Activated CD8-positive, alpha-beta T cell treated with anti-CD3 and anti-CD28 coated beads for 36 hours (primary cell): ENCODE data around the gene SLC38A2. TPM values are rescaled to one million over a fixed set of nuclear protein-coding genes. Genes with fewer than 3 reads are reported as not detected.

Experiments used
- ATAC-seq: fragments of 200-7000 bp; cut with Tn5 transposase; one replicate; pipeline ENCODE4 v1.10.0; 2021; ENCODE audit warnings: mild to moderate bottlenecking, moderate library complexity
- CTCF ChIA-PET: fragments of 350-600 bp; sonication (Branson Sonifier 250); formaldehyde crosslinking; loops from one replicate; lab custom pipeline; 2021; ENCODE audit warnings: antibody characterized with exemption; lab: Charles Lee
- POLR2A ChIA-PET: fragments of 350-600 bp; sonication (Branson Sonifier 250); formaldehyde crosslinking; loops from one replicate; lab custom pipeline; 2021; ENCODE audit warnings: antibody characterized with exemption; lab: Charles Lee
- DNase-seq: peaks from one replicate; pipeline ENCODE4 v3.0.0-alpha.2; 2020
- H3K27ac Mint-ChIP-seq: one replicate; pipeline ENCODE4 v1.8.0; 2021; ENCODE audit warnings: mild to moderate bottlenecking, mixed read lengths
- H3K27me3 Mint-ChIP-seq: one replicate; pipeline ENCODE4 v1.8.0; 2021; ENCODE audit warnings: mixed read lengths
- H3K36me3 Mint-ChIP-seq: one replicate; pipeline ENCODE4 v1.8.0; 2021; ENCODE audit warnings: low read depth, mixed read lengths
- H3K4me1 Mint-ChIP-seq: one replicate; pipeline ENCODE4 v1.8.0; 2021; ENCODE audit warnings: low read depth, mixed read lengths
- H3K4me3 Mint-ChIP-seq: one replicate; pipeline ENCODE4 v1.8.0; 2021; ENCODE audit warnings: mild to moderate bottlenecking, moderate library complexity, mixed read lengths
- H3K9me3 Mint-ChIP-seq: one replicate; pipeline ENCODE4 v1.8.0; 2021; ENCODE audit warnings: mixed read lengths
- intact Hi-C: fragments of 100-400 bp; cut with micrococcal nuclease; formaldehyde crosslinking; loops from one replicate; pipeline ENCODE4 v1.10.0; 2022
- total RNA-seq, 2 experiments: library from RNA; stranded (reverse); gene quantifications; one replicate each; pipeline ENCODE4 v1.2.3, GENCODE V29; 2021
- TF ChIP-seq, protein P1 (sequence below): fragments of 200-600 bp; IDR thresholded peaks from one replicate; pipeline ENCODE4 v1.8.0; 2022; ENCODE audit warnings: antibody characterized with exemption, mild to moderate bottlenecking

The SLC38A2 gene
- total RNA-seq, 2 experiments from 2014 or later, result 216 to 219 TPM

DNA sequence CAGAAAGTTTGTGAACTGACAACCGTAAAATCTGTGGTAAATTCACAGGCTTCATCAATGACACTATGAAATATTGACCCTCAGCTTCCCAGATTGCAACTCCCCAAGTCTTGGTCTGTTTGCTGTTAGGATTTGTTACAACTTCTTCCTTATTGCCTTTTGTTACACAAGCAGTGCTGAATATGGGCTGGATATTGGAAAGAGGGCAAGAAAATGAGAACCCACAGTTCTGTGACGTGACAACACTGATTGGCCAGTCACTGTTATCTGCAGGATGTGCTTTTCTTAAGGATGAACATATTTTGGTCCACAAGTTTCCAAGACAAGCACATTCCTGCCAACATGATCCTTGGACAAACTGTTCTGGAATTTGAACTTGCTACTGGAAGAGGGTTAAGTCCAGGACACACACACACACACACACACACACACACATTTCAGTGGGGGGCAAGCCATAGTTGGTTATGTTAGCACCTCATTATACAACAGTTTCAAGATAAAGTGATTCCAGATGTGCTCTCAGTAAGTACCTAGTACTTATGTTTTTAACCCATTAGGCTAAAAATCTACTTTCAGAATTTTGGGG lies 16.6 kb upstream of the SLC38A2 start:
- Mint-ChIP-seq H3K27ac (no peak overlapping the region), H3K4me1 (peaks cover 61% of the 10 kb centered on the region), H3K4me3 (no peak overlapping the region), H3K36me3 (peaks cover 8% of the 10 kb centered on the region), H3K27me3 (no peaks in the 10 kb centered on the region), H3K9me3 (no peaks in the 10 kb centered on the region)
- ATAC-seq (no peak), DNase-seq (no peak)
- ChIA-PET POLR2A (interaction anchor here (7.7 kb wide), 1 partner anchor 21 kb away, joined by 83 read pairs; no protein-coding TSS in a partner anchor), CTCF (no interaction called here)
- intact Hi-C loops, result no loop called here
- TF ChIP-seq, protein P1, sequence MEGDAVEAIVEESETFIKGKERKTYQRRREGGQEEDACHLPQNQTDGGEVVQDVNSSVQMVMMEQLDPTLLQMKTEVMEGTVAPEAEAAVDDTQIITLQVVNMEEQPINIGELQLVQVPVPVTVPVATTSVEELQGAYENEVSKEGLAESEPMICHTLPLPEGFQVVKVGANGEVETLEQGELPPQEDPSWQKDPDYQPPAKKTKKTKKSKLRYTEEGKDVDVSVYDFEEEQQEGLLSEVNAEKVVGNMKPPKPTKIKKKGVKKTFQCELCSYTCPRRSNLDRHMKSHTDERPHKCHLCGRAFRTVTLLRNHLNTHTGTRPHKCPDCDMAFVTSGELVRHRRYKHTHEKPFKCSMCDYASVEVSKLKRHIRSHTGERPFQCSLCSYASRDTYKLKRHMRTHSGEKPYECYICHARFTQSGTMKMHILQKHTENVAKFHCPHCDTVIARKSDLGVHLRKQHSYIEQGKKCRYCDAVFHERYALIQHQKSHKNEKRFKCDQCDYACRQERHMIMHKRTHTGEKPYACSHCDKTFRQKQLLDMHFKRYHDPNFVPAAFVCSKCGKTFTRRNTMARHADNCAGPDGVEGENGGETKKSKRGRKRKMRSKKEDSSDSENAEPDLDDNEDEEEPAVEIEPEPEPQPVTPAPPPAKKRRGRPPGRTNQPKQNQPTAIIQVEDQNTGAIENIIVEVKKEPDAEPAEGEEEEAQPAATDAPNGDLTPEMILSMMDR, result no peak

GRCh38 chr12:46388427-46389021 lies 16.0 kb upstream of the SLC38A2 start:
- TF ChIP-seq, protein P1, result no peak
- H3K36me3 Mint-ChIP-seq, result peaks cover 8% of the 10 kb centered on the region
- ATAC-seq, result no peak
- intact Hi-C loops, result no loop called here
- H3K9me3 Mint-ChIP-seq, result no peaks in the 10 kb centered on the region
- H3K4me1 Mint-ChIP-seq, result peaks cover 61% of the 10 kb centered on the region
- peak overlapping the region; percentile 79 for H3K27ac Mint-ChIP-seq
- ChIA-PET CTCF (interaction anchor here (0.7 kb wide), 1 partner anchor 18 kb away, joined by 3 read pairs; no protein-coding TSS in a partner anchor), POLR2A (interaction anchor here (7.7 kb wide), 1 partner anchor 20 kb away, joined by 83 read pairs; no protein-coding TSS in a partner anchor)
- no peak for DNase-seq
- H3K4me3 Mint-ChIP-seq, result peak overlapping the region; percentile 63
- H3K27me3 Mint-ChIP-seq, result no peaks in the 10 kb centered on the region

- Mint-ChIP-seq H3K27me3 (no peaks in the 10 kb centered on the region), H3K27ac (peak overlapping the region; percentile 75), H3K36me3 (peaks cover 8% of the 10 kb centered on the region), H3K4me3 (peak overlapping the region; percentile 52), H3K4me1 (peaks cover 63% of the 10 kb centered on the region), H3K9me3 (no peaks in the 10 kb centered on the region)
- ChIA-PET POLR2A (interaction anchor here (0.7 to 7.7 kb wide), 3 partner anchors 19 to 55 kb away, joined by 3 to 83 read pairs (median 3); no protein-coding TSS in a partner anchor), CTCF (interaction anchor here (0.7 kb wide), 1 partner anchor 17 kb away, joined by 3 read pairs; no protein-coding TSS in a partner anchor)
- DNase-seq (peak; percentile 74), ATAC-seq (peak; percentile 29)
- intact Hi-C loops, result no loop called here
- TF ChIP-seq, protein P1, result no peak
These were observed 15.1 kb upstream of the SLC38A2 start for GRCh38 chr12:46387670-46388069.

GRCh38 chr12:46386877-46387629 lies 14.5 kb upstream of the SLC38A2 start:
- Mint-ChIP-seq H3K36me3 (peaks cover 8% of the 10 kb centered on the region), H3K27ac (peak overlapping the region; percentile 75), H3K9me3 (no peaks in the 10 kb centered on the region), H3K4me1 (peaks cover 65% of the 10 kb centered on the region), H3K27me3 (no peaks in the 10 kb centered on the region), H3K4me3 (peak overlapping the region; percentile 52)
- ChIA-PET POLR2A (interaction anchor here (0.6 to 7.7 kb wide), 8 partner anchors 11 to 444 kb away, joined by 3 to 83 read pairs (median 3); no protein-coding TSS in a partner anchor), CTCF (interaction anchor here (1.3 kb wide), 2 partner anchors 10 to 137 kb away, joined by 3 to 4 read pairs; no protein-coding TSS in a partner anchor)
- TF ChIP-seq, protein P1, result no peak
- DNase-seq (peak; percentile 33), ATAC-seq (no peak)
- intact Hi-C loops, result no loop called here
